Astrocyte of the cerebellum (primary cell): Measurements from ENCODE around the gene RABIF.
"Not testable (repeated sequence)": the region's sequence is repeated elsewhere in the genome, so short reads cannot be mapped to it uniquely, and the experiment has no call there.

Experiments used
- DNase-seq: peaks from one replicate; pipeline ENCODE4 v3.0.0-alpha.2; 2011; ENCODE audit warnings: low read depth
- H3K4me3 ChIP-seq: 2 replicates; pipeline ENCODE4 v1.5.1; 2011; ENCODE audit warnings: mild to moderate bottlenecking, low read depth, low read length, moderate library complexity
- CTCF ChIP-seq: IDR thresholded peaks from 2 replicates; pipeline ENCODE4 v1.5.1; 2012; ENCODE audit warnings: low read length, low read depth, moderate library complexity, mild to moderate bottlenecking; ENCODE audit errors: missing control alignments
- in situ Hi-C: cut with HindIII; loops from 2 replicates; pipeline ENCODE4 v1.10.0; 2017; ENCODE audit warnings: low sequenced_read_pairs

Gene RABIF

GRCh38 chr1:202926581-202927491 lies 37.9 kb upstream of the RABIF start, which contains the start of gene KLHL12:
TSS of gene KLHL12 (minus strand) at chr1:202927234. CDS start at chr1:202925162, 2,072 bp downstream.
- peak; percentile 73 for TF ChIP-seq CTCF
- in situ Hi-C loops = no loop called here
- peak; percentile 93 for DNase-seq
- H3K4me3 ChIP-seq = peak within 1 kb of the TSS; percentile 70

DNA sequence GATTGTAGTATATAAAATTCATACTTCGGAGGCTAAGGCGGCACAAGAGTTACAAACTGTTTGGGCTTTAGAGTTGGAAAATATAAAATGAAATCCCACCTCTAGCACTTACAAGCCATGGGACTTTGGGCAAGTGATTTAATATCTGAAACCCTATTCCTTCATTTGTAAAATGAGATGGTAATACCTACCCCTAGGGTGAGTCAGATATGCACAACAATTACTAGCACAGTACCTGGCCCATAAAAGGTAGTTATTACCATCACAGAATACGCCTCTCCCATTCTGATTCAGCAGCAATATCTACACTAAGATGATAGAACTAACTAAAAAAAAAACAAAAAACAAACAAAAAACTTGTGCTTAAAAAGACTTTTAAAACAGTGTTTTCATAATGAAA lies 34.6 kb upstream of the RABIF start:
- H3K4me3 ChIP-seq = no peak overlapping the region
- no peak for TF ChIP-seq CTCF
- in situ Hi-C loops = no loop called here
- DNase-seq = no peak

- no peak for DNase-seq
- TF ChIP-seq CTCF = no peak
- in situ Hi-C loops = no loop called here
- no peak overlapping the region for H3K4me3 ChIP-seq
These were observed 30.7 kb upstream of the RABIF start for GRCh38 chr1:202919615-202920014.

GRCh38 chr1:202915146-202915545 lies 26.2 kb upstream of the RABIF start:
- H3K4me3 ChIP-seq = no peak overlapping the region
- no peak for DNase-seq
- TF ChIP-seq CTCF = no peak
- in situ Hi-C loops = no loop called here

GRCh38 chr1:202912476-202912875 lies 23.5 kb upstream of the RABIF start:
- in situ Hi-C loops, DNase-seq: not testable (repeated sequence)

GRCh38 chr1:202909494-202909893 lies 20.5 kb upstream of the RABIF start:
- no peak for TF ChIP-seq CTCF
- in situ Hi-C loops = no loop called here
- H3K4me3 ChIP-seq = no peak overlapping the region

More at GRCh38 chr1:202912476-202912875, 23.5 kb upstream of the RABIF start:
- H3K4me3 ChIP-seq = not testable (repeated sequence)

GRCh38 chr1:202908998-202909397 lies 20.0 kb upstream of the RABIF start:
- in situ Hi-C loops = no loop called here
- DNase-seq = no peak
- no peak for TF ChIP-seq CTCF
- H3K4me3 ChIP-seq = no peak overlapping the region

More at GRCh38 chr1:202909494-202909893, 20.5 kb upstream of the RABIF start:
- DNase-seq = no peak
